ENCODE measurements around the gene RAPSN. TPM values are rescaled to one million over a fixed set of nuclear protein-coding genes. Genes with fewer than 3 reads are reported as not detected.

RAPSN gene
- total RNA-seq, 4 donors from 2014 or later, result 0.49 TPM; not detected in 3

DNA sequence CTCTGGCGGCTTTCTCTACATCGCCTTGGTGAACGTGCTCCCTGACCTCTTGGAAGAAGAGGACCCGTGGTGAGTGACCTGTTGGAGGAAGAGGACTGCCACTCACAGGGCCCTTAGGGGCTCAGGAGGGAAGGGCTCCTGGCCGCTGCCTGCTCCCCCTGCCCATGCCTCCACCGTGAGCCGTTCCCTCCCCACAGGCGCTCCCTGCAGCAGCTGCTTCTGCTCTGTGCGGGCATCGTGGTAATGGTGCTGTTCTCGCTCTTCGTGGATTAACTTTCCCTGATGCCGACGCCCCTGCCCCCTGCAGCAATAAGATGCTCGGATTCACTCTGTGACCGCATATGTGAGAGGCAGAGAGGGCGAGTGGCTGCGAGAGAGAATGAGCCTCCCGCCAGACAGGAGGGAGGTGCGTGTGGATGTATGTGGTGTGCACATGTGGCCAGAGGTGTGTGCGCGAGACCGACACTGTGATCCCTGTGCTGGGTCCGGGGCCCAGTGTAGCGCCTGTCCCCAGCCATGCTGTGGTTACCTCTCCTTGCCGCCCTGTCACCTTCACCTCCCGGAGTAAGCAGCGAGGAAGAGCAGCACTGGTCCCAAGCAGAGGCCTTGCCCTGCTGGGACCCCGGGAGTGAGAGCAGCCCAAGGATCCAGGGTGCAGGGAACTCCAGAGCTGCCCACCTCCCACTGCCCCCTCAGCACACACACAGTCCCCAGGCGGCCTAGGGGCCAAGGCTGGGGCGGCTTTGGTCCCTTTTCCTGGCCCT, 33.7 kb downstream of the RAPSN start:
- no peak for TF ChIP-seq POLR2A (IDR thresholded peaks at IDR 0.05)
- TF ChIP-seq, protein P1, sequence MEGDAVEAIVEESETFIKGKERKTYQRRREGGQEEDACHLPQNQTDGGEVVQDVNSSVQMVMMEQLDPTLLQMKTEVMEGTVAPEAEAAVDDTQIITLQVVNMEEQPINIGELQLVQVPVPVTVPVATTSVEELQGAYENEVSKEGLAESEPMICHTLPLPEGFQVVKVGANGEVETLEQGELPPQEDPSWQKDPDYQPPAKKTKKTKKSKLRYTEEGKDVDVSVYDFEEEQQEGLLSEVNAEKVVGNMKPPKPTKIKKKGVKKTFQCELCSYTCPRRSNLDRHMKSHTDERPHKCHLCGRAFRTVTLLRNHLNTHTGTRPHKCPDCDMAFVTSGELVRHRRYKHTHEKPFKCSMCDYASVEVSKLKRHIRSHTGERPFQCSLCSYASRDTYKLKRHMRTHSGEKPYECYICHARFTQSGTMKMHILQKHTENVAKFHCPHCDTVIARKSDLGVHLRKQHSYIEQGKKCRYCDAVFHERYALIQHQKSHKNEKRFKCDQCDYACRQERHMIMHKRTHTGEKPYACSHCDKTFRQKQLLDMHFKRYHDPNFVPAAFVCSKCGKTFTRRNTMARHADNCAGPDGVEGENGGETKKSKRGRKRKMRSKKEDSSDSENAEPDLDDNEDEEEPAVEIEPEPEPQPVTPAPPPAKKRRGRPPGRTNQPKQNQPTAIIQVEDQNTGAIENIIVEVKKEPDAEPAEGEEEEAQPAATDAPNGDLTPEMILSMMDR (IDR thresholded peaks at IDR 0.05), result no peak
- WGBS, 2 donors, result 77 to 81% methylated on average over 28 to 30 of the region's 31 CpGs
- DNase-seq (ENCODE audit: low spot score in 2 of 2), result no peak
- intact Hi-C loops (cut with DNase I; ENCODE audit: low total_unique reads), result no loop called here
- no peak overlapping the region for H3K4me3 ChIP-seq (ENCODE audit: low read depth, poor library complexity, severe bottlenecking)

DNA sequence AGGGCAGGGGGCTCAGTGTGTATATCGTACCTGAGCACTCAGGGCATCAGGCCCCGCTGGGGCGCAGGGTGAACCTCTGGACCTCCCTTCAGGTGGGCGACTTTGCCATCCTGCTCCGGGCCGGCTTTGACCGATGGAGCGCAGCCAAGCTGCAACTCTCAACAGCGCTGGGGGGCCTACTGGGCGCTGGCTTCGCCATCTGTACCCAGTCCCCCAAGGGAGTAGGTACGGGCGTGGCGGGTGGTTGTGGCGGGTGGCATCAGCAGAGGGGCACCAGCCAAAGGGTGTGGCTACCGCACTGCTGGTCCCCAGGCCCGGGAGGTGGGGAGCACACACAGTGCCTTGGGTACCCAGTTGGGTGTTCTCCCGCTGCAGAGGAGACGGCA, 34.3 kb downstream of the RAPSN start:
- 88 to 92% methylated on average over 6 to 15 of the region's 19 CpGs for WGBS, 2 donors
- intact Hi-C loops (cut with DNase I; ENCODE audit: low total_unique reads), result no loop called here
- DNase-seq (ENCODE audit: low spot score in 2 of 2), result no peak
- no peak overlapping the region for H3K4me3 ChIP-seq (ENCODE audit: low read depth, poor library complexity, severe bottlenecking)
- no peak for TF ChIP-seq POLR2A (IDR thresholded peaks at IDR 0.05)
- TF ChIP-seq, protein P1 (IDR thresholded peaks at IDR 0.05), result no peak

DNA sequence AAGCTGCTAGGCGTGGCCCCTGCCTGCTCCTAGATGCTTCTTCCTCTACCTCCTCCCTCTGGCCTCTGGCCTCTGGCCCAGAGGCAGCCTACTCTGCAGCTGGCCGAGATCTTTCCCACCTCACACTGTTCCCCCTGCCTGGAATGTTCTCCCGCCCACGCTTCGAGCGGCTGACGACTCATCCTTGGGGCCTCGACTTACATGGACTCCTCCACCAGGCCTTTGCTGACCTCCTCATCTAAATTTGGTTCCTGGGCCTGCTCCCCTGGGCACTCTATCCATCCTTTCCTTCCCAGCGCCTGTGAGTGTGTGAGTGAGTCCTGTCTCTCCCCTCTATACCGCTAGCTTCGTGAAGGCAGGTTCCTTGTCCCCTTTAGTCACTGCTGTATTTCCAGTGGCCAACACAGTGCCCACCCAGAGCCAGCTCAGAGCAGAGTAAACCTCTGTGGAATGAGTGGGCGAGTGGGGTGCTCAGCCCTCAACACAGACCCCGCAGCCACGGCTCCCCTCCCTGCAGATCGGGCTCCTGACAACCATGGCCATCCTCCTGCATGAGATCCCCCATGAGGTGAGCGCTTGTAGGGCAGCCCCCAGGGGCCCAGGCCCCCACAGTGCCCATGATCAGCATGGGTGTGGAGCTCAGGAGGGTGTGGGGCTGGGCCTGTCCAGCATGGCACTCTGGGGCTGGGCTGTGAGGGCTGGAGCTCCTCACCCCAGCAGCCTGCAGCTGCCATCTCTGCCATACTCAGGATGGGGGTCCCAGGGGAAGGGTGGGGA, 34.8 kb downstream of the RAPSN start:
- no peak for DNase-seq (ENCODE audit: low spot score in 2 of 2)
- intact Hi-C loops (cut with DNase I; ENCODE audit: low total_unique reads), result no loop called here
- WGBS, 2 donors, result 68 to 72% methylated on average over 15 to 16 of the region's 16 CpGs
- H3K4me3 ChIP-seq (ENCODE audit: low read depth, poor library complexity, severe bottlenecking), result no peak overlapping the region
- TF ChIP-seq, protein P1 (IDR thresholded peaks at IDR 0.05), result no peak
- TF ChIP-seq POLR2A (IDR thresholded peaks at IDR 0.05), result no peak

DNA sequence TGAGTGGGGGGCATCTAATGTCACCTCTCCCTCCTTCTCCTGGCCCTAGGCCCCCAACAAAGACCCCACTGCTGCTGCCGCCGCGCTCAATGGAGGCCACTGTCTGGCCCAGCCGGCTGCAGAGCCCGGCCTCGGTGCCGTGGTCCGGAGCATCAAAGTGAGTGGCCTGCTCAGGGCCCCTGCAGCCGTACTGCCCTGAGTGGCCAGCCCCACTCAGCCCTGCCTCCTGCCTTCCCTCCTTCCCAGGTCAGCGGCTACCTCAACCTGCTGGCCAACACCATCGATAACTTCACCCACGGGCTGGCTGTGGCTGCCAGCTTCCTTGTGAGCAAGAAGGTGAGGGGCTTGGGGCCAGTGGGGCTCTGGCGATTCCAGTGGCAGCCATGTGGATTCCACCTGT, 35.6 kb downstream of the RAPSN start:
- intact Hi-C loops (cut with DNase I; ENCODE audit: low total_unique reads), result no loop called here
- DNase-seq (ENCODE audit: low spot score in 2 of 2), result no peak
- WGBS, 2 donors, result 83 to 84% methylated on average over 11 to 13 of the region's 13 CpGs
- H3K4me3 ChIP-seq (ENCODE audit: low read depth, poor library complexity, severe bottlenecking), result no peak overlapping the region
- TF ChIP-seq, protein P1 (IDR thresholded peaks at IDR 0.05), result no peak
- no peak for TF ChIP-seq POLR2A (IDR thresholded peaks at IDR 0.05)

DNA sequence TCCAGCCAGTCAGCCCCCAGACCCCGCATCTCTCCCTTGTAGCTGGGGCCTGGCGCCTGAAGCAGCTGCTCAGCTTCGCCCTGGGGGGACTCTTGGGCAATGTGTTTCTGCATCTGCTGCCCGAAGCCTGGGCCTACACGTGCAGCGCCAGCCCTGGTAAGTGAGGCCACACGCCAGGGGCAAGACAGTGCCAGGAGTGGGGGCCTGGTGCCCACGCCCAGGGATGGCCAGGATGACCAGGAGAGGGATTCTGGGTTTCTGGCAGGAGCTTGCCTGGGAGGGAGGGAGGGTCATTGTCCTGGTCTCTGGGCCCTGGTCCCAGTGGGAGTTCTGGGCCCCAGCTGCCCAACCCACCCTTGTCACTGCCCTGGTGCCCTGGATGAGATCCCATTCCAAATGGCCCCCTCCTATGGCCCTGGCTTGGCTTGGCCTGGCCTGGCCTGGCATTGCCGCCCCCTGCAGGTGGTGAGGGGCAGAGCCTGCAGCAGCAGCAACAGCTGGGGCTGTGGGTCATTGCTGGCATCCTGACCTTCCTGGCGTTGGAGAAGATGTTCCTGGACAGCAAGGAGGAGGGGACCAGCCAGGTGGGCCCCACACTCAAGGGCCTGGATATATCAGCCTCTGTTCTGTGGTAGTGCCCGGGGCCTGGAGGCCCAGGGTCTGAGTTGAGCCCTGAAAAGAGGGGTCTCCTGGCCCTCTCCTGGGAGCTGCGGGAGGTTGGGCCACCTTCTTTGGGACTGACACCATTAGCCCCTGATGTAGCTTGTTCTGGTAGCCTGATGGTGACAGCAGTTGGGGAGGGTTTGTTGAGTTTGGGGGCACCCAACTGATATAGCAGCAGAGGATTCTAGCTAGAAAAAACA, 36.8 kb downstream of the RAPSN start:
- WGBS, 2 donors, result 57 to 71% methylated on average over 5 to 7 of the region's 12 CpGs
- no peak overlapping the region for H3K4me3 ChIP-seq (ENCODE audit: low read depth, poor library complexity, severe bottlenecking)
- intact Hi-C loops (cut with DNase I; ENCODE audit: low total_unique reads), result no loop called here
- DNase-seq (ENCODE audit: low spot score in 2 of 2), result no peak
- no peak for TF ChIP-seq POLR2A (IDR thresholded peaks at IDR 0.05)
- TF ChIP-seq, protein P1 (IDR thresholded peaks at IDR 0.05), result no peak
